ENCODE measurements around the gene BLOC1S6. TPM values are rescaled to one million over a fixed set of nuclear protein-coding genes. Genes with fewer than 3 reads are reported as not detected.

The BLOC1S6 gene
- total and polyA plus RNA-seq, 2 of the 13 experiments (the other 11 are each of a cell fraction or from before 2014, with no cell fraction given): 11.8 to 44.3 TPM

DNA sequence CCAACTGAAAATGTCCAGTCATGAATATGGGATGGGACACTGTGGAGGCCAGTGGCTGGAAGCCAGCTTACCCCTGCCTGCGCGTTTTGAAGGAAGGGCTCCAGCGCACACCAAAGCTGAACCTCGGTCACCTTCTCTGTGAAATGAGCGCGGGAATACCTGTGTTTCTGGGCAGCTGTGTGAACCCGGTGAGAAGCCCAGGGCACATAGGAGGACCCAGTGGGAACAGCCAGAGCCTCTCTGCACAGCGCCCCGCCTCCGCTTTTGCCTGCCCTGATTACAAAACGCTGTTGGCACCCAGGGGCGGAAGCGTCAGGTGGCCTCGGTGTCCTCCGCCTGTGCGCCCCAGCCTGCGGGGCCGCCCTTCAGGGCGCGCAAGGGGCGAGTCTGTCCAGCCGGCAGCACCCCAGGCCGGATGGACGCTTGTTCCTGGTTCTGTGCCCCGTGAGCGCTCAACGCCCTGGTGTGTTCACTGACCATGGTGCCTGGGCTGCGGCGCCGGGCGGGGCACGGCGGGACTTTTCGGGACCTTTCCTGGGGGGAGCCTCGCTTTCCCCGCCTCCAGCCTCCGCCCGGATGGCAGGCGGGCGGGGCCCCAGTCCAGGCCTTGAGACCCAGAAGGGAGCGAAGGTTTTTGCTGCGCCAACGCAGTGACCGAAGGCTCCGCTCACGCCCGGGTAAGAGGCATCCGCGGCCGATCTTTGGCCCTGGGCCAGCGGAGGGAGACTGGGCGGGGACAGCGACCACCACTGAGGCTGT is 47.4 kb downstream of the BLOC1S6 start, which contains the start of gene SQOR (continued):
- TF ChIP-seq, protein P1, sequence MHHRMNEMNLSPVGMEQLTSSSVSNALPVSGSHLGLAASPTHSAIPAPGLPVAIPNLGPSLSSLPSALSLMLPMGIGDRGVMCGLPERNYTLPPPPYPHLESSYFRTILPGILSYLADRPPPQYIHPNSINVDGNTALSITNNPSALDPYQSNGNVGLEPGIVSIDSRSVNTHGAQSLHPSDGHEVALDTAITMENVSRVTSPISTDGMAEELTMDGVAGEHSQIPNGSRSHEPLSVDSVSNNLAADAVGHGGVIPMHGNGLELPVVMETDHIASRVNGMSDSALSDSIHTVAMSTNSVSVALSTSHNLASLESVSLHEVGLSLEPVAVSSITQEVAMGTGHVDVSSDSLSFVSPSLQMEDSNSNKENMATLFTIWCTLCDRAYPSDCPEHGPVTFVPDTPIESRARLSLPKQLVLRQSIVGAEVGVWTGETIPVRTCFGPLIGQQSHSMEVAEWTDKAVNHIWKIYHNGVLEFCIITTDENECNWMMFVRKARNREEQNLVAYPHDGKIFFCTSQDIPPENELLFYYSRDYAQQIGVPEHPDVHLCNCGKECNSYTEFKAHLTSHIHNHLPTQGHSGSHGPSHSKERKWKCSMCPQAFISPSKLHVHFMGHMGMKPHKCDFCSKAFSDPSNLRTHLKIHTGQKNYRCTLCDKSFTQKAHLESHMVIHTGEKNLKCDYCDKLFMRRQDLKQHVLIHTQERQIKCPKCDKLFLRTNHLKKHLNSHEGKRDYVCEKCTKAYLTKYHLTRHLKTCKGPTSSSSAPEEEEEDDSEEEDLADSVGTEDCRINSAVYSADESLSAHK (CRISPR knock-in tag; IDR thresholded peaks at IDR 0.05; ENCODE audit: borderline replicate concordance): no peak
- 0 out of 2 replicates have a peak, but pooled peaks have one; percentile 40 for TF ChIP-seq KMT2A (CRISPR knock-in tag; IDR thresholded peaks at IDR 0.05)
- TF ChIP-seq MIER2 (CRISPR knock-in tag; IDR thresholded peaks at IDR 0.05): no peak; the same call in 1 of the 2 replicates
- TF ChIP-seq CREB1 (IDR thresholded peaks at IDR 0.05): no peak
- TF ChIP-seq CREB1 (CRISPR knock-in tag; IDR thresholded peaks at IDR 0.05): no peak
- TF ChIP-seq ZBTB21 (CRISPR knock-in tag; IDR thresholded peaks at IDR 0.05): no peak
- TF ChIP-seq ZNF850 (CRISPR knock-in tag; conservative IDR thresholded peaks at IDR 0.05): no peak
- TF ChIP-seq, protein P2, sequence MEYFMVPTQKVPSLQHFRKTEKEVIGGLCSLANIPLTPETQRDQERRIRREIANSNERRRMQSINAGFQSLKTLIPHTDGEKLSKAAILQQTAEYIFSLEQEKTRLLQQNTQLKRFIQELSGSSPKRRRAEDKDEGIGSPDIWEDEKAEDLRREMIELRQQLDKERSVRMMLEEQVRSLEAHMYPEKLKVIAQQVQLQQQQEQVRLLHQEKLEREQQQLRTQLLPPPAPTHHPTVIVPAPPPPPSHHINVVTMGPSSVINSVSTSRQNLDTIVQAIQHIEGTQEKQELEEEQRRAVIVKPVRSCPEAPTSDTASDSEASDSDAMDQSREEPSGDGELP (IDR thresholded peaks at IDR 0.05; ENCODE audit: borderline replicate concordance, low read depth): peak; percentile 57; the same call in 1 of the 2 replicates
- TF ChIP-seq, protein P3, sequence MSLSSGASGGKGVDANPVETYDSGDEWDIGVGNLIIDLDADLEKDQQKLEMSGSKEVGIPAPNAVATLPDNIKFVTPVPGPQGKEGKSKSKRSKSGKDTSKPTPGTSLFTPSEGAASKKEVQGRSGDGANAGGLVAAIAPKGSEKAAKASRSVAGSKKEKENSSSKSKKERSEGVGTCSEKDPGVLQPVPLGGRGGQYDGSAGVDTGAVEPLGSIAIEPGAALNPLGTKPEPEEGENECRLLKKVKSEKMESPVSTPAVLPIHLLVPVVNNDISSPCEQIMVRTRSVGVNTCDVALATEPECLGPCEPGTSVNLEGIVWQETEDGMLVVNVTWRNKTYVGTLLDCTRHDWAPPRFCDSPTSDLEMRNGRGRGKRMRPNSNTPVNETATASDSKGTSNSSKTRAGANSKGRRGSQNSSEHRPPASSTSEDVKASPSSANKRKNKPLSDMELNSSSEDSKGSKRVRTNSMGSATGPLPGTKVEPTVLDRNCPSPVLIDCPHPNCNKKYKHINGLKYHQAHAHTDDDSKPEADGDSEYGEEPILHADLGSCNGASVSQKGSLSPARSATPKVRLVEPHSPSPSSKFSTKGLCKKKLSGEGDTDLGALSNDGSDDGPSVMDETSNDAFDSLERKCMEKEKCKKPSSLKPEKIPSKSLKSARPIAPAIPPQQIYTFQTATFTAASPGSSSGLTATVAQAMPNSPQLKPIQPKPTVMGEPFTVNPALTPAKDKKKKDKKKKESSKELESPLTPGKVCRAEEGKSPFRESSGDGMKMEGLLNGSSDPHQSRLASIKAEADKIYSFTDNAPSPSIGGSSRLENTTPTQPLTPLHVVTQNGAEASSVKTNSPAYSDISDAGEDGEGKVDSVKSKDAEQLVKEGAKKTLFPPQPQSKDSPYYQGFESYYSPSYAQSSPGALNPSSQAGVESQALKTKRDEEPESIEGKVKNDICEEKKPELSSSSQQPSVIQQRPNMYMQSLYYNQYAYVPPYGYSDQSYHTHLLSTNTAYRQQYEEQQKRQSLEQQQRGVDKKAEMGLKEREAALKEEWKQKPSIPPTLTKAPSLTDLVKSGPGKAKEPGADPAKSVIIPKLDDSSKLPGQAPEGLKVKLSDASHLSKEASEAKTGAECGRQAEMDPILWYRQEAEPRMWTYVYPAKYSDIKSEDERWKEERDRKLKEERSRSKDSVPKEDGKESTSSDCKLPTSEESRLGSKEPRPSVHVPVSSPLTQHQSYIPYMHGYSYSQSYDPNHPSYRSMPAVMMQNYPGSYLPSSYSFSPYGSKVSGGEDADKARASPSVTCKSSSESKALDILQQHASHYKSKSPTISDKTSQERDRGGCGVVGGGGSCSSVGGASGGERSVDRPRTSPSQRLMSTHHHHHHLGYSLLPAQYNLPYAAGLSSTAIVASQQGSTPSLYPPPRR (CRISPR knock-in tag; IDR thresholded peaks at IDR 0.05; ENCODE audit: borderline replicate concordance): peak; percentile 39
- no peak; the same call in 1 of the 2 replicates for TF ChIP-seq SPEN (CRISPR knock-in tag; IDR thresholded peaks at IDR 0.05; ENCODE audit: low read depth)
- no peak for TF ChIP-seq RFX5 (IDR thresholded peaks at IDR 0.05; ENCODE audit: low read depth, low read length)
- no peak for TF ChIP-seq SRSF4 (IDR thresholded peaks at IDR 0.05; ENCODE audit: low read depth, low read length, poor library complexity, severe bottlenecking)
- TF ChIP-seq ZNF83 (CRISPR knock-in tag; IDR thresholded peaks at IDR 0.05; ENCODE audit: borderline replicate concordance): no peak
- peak; percentile 69 for TF ChIP-seq ZNF776 (CRISPR knock-in tag; IDR thresholded peaks at IDR 0.05)
- no peak for TF ChIP-seq IKZF4 (CRISPR knock-in tag; IDR thresholded peaks at IDR 0.05; ENCODE audit: borderline replicate concordance, low read depth, not compliant biosample characterization)
- TF ChIP-seq, protein P4, sequence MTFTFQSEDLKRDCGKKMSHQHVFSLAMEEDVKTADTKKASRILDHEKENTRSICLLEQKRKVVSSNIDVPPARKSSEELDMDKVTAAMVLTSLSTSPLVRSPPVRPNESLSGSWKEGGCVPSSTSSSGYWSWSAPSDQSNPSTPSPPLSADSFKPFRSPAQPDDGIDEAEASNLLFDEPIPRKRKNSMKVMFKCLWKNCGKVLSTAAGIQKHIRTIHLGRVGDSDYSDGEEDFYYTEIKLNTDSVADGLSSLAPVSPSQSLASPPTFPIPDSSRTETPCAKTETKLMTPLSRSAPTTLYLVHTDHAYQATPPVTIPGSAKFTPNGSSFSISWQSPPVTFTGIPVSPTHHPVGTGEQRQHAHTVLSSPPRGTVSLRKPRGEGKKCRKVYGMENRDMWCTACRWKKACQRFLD (CRISPR knock-in tag; IDR thresholded peaks at IDR 0.05; ENCODE audit: borderline replicate concordance): no peak
- peak; percentile 45; the same call in 1 of the 2 replicates for TF ChIP-seq JUN (CRISPR knock-in tag; IDR thresholded peaks at IDR 0.05)
- no peak for TF ChIP-seq ZNF546 (CRISPR knock-in tag; conservative IDR thresholded peaks at IDR 0.05)
- peak; percentile 83; the same call in 1 of the 2 replicates for TF ChIP-seq ATF7-NPFF (CRISPR knock-in tag; IDR thresholded peaks at IDR 0.05; ENCODE audit: low read depth)

Measured in HepG2 (cell line).